GM12872 (cell line): ENCODE measurements around the gene PCSK6.

Experiments
- TF ChIP-seq, protein P1 (sequence below): IDR thresholded peaks from 3 replicates; pipeline ENCODE4 v1.5.1; 2011; ENCODE audit warnings: low read depth, mild to moderate bottlenecking, low read length, moderate library complexity; ENCODE audit not compliant: insufficient read depth

Gene PCSK6

DNA sequence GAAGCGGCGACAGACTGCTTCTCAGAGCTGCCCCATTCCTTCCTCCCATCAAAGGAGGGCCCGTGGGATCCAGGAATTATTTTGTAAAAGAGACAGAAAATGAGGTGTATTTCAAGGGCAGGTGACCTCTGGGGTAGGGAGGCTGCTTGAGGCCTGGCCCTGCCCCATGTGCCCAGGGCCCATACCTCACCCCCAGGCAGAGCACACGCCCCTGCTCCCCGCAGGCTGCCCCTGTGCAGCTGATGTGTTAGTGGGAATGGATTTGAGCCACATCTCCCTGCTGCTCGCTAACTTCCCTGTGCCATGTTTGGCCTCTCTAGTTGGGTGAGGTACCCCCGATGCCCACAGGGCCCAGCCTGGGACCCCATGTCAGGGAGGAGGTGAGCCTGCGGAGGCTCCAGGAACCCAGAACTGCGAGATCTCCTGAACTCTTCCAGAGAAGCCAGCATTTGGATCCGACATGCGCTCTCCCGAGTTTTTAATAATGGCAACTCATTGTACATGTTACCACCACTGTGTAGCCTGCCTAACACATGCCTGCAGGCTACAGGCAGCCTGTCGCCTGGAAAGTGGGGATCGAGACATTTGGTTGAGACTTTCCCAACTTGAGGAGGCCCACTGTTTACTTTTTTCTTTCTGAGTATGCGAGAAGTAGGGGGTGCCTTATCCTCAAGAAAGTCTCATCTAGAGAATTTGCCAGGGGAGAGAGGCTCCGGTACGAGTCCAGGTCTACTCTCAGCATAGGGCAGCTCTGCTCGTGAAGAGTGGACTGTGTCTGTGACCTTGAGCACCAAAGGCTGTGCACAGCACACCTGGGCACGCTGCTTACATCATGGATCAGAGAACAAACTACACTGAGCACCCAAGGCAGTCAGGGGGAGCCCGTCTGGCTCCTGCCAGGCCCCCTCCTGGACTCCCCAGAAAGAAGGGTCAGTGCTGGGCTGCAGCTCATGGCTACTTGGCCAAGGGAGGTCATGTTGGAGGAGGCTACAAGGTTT is 36.1 kb downstream of the PCSK6 start:
- TF ChIP-seq, protein P1, sequence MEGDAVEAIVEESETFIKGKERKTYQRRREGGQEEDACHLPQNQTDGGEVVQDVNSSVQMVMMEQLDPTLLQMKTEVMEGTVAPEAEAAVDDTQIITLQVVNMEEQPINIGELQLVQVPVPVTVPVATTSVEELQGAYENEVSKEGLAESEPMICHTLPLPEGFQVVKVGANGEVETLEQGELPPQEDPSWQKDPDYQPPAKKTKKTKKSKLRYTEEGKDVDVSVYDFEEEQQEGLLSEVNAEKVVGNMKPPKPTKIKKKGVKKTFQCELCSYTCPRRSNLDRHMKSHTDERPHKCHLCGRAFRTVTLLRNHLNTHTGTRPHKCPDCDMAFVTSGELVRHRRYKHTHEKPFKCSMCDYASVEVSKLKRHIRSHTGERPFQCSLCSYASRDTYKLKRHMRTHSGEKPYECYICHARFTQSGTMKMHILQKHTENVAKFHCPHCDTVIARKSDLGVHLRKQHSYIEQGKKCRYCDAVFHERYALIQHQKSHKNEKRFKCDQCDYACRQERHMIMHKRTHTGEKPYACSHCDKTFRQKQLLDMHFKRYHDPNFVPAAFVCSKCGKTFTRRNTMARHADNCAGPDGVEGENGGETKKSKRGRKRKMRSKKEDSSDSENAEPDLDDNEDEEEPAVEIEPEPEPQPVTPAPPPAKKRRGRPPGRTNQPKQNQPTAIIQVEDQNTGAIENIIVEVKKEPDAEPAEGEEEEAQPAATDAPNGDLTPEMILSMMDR = no peak

DNA sequence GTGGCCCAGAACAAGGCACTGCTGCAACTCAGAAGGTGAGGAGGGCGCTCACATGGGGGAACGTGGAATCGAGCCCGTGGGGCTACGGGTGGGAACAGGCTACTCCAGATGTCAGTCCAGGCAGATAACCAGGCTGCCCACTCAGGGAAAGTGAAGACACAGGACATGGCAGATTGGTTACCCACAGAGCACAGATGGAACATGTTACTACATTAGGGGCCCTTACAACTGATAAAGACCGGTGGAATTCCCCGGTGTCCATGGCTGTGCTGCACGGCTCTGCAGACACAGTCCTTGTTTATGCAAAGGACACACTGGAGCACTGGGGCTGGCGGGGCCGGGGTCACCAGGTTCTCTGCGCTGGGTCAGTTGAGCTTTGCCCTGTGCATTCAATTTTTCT is 36.9 kb downstream of the PCSK6 start:
- TF ChIP-seq, protein P1 = no peak

DNA sequence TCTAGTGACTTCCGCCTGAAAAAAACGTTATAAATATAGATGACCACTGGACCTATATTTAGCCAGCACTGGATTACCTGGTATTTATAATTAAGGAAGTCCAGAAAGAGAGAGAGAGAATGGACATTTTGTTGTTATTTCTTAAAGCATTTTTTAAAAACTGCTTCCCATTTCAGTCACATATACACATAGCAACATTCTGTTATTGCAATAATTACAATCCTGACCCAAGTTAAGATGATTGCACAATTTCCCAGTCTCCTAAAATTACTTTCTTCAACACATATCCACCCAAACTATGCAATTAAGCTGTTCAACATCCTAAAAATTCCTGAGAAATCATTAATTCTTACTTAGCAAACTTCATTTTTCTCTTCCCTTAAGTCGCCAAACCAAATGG is 37.7 kb downstream of the PCSK6 start:
- TF ChIP-seq, protein P1 = no peak

DNA sequence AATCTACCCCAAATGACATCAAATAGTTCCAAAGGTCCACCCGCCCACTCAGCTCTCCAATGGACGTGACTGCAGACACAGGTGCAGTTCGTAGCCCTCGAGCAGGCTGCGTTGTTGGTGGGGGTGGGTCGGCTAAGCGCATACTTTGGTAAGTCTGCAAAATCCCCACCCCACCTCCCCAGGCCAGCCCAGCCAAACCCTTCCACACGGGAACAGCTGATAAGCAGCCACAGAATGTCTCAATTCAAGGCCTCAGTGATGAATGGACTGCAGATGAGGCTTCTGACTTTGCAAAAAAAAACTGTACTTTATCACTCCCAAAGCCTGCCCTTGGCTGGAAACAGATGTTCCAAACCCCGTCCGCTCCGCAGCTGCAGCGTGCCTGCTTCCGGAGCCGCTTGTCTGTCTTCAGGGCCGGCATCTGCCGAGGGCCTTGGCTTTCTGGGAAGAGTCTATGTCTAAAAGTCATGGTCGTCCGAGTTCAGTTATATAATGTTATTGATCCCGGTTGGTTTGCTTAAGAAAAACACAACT is 38.2 kb downstream of the PCSK6 start:
- TF ChIP-seq, protein P1 = no peak

DNA sequence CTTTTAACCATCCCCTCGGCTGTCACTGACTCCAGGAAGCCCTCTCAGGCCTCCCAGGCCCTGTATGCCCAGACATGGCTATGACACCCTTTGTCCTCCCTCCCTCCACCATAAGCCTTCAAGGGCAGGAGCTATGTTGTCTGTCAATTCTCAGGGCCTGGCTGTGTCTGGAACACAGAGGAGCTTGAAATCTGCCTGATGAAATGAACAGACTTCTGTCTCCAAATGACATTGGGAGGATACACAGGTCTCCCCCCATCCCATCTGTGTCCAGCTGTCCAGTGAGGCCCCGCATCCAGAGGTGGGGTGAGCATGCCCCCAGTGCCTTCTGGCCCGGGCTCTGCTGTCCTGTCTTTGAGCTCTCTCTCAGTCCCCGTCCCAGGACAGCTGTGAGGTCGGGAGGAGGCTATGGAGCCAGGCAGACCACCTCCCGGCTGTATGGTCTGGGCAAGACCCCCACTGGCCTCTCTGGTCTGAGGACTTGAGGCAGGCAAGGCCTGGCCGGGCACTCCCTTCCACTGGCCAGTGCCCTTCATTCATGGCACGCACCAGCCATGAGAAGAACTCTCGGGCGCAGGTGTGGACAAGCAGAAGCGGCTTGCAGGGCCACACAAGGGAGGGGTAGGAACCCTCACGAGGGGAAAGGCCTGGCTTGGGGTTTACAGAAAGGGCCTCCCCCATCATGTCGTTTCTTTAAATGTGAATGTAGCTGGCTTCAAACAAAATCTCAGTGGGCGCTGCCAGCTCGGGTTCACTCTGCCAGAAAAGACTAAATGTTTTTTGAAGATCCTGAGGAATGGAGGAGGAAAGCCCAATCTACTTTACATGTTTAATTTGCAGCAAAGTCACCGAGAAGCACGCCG is 38.9 kb downstream of the PCSK6 start:
- TF ChIP-seq, protein P1 = no peak

DNA sequence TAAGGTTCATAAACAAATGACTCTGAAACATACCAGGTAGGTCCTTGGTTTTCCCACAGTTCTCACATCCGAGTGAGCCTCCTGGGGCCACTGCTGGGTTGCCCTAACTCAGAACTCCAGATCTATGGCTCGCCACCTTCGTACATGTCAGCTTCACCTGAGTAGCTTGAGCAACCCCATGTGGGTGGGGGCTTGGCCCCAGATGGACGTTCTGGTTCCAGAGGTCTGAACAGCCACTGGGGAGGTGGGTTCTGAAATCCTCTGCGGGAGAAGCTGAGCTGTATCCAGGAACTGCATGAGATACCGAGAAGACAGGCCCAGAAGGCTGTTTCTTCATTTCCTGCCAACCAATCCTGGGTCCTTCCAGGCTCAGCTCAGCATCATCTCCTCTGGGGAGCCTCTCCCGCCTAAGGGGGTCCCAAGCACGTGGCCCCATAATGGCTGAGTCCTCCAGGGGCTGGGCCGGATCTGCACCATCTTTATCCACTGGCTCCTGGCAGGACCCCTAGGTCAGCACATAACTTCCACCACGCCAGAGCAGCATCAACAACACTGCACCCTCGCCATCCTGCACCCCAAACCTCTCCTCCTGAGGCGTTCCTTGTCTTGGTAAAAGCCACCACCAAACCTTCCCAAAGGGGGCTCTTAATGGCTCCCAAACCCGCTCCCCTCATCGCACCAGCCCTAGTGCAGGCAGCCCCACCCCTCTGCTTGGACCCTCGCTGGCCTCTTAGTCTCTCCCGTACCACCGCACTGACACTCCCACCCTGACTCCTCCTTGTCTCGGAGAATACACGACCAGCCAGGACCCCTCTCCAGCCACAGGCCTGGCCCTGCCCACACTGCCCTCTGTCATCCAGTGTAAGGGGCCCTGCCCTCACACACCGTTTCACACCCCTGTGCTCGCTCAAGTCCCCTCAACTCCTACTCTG is 39.8 kb downstream of the PCSK6 start:
- TF ChIP-seq, protein P1 = no peak
